RPMI7951 (cell line): Measurements from ENCODE around the gene PPP3CA. TPM values are rescaled to one million over a fixed set of nuclear protein-coding genes. Genes with fewer than 3 reads are reported as not detected.
A peak's percentile ranks its signal among the peaks of the same experiment; 100 is the strongest.
"Not testable (repeated sequence)": the region's sequence is repeated elsewhere in the genome, so short reads cannot be mapped to it uniquely, and the experiment has no call there.

Experiments used
- DNase-seq: peaks from one replicate; pipeline ENCODE4 v3.0.0-alpha.2; 2012; ENCODE audit warnings: low read depth
- total RNA-seq: library from RNA; depleted of rRNA; stranded (reverse); fragments of >200 nt; shearing (Covaris generic); gene quantifications from 2 replicates; pipeline ENCODE4 v1.2.3, GENCODE V29; 2014

The PPP3CA gene
- total RNA-seq, 1 experiment from 2014 or later: 45.4 TPM

- DNase-seq: no peak
These were observed 129.8 kb downstream of the PPP3CA start for GRCh38 chr4:101217353-101218031.

- DNase-seq: peak; percentile 26
These were observed 136.2 kb downstream of the PPP3CA start for GRCh38 chr4:101211146-101211553.

- no peak for DNase-seq
These were observed 137.0 kb downstream of the PPP3CA start for GRCh38 chr4:101210331-101210730.

- DNase-seq: no peak
These were observed 139.2 kb downstream of the PPP3CA start for GRCh38 chr4:101208171-101208570.

- peak; percentile 27 for DNase-seq
These were observed 141.4 kb downstream of the PPP3CA start for GRCh38 chr4:101205916-101206315.

- DNase-seq: no peak
These were observed 145.9 kb downstream of the PPP3CA start for GRCh38 chr4:101201421-101201820.

GRCh38 chr4:101200561-101200960 is 146.8 kb downstream of the PPP3CA start:
- peak; percentile 89 for DNase-seq

GRCh38 chr4:101199507-101200285 is 147.6 kb downstream of the PPP3CA start:
- DNase-seq: peak; percentile 84

GRCh38 chr4:101198682-101199339 is 148.5 kb downstream of the PPP3CA start:
- DNase-seq: no peak

GRCh38 chr4:101197350-101197749 is 150.0 kb downstream of the PPP3CA start:
- DNase-seq: no peak

- no peak for DNase-seq
These were observed 155.1 kb downstream of the PPP3CA start for GRCh38 chr4:101192244-101192643.

- DNase-seq: peak; percentile 89
These were observed 155.8 kb downstream of the PPP3CA start for GRCh38 chr4:101191302-101192098.

- no peak for DNase-seq
These were observed 156.6 kb downstream of the PPP3CA start for GRCh38 chr4:101190751-101191150.

- no peak for DNase-seq
These were observed 158.4 kb downstream of the PPP3CA start for GRCh38 chr4:101188906-101189305.

GRCh38 chr4:101187841-101188240 is 159.5 kb downstream of the PPP3CA start:
- DNase-seq: peak; percentile 18

GRCh38 chr4:101186567-101187184 is 160.7 kb downstream of the PPP3CA start:
- no peak for DNase-seq

- no peak for DNase-seq
These were observed 162.7 kb downstream of the PPP3CA start for GRCh38 chr4:101184668-101185067.

GRCh38 chr4:101183666-101184373 is 163.5 kb downstream of the PPP3CA start:
- no peak for DNase-seq

- no peak for DNase-seq
These were observed 164.1 kb downstream of the PPP3CA start for GRCh38 chr4:101183221-101183620.

- not testable (repeated sequence) for DNase-seq
These were observed 164.6 kb downstream of the PPP3CA start for GRCh38 chr4:101182688-101183087.

GRCh38 chr4:101178731-101179130 is 168.6 kb downstream of the PPP3CA start:
- peak; percentile 11 for DNase-seq
